T-helper 17 cell (primary cell): ENCODE data around the gene KDM3B. TPM values are rescaled to one million over a fixed set of nuclear protein-coding genes. Genes with fewer than 3 reads are reported as not detected.

Experiments used
- ATAC-seq: fragments of 150-1000 bp; cut with Tn5 transposase; 2 replicates; pipeline ENCODE4 v1.10.0; 2021; ENCODE audit warnings: mild to moderate bottlenecking, moderate library complexity
- DNase-seq, 3 donors: peaks; one replicate each; pipeline versions ENCODE4 v3.0.0 to v3.0.0-alpha.2; 2020 to 2021
- H3K9me3 ChIP-seq: one replicate; pipeline ENCODE4 v1.7.0; 2013; ENCODE audit warnings: low read length, mild to moderate bottlenecking; ENCODE audit not compliant: control insufficient read depth, poor library complexity, severe bottlenecking
- H3K27ac Mint-ChIP-seq: one replicate; pipeline ENCODE4 v1.8.0; 2022; ENCODE audit warnings: mild to moderate bottlenecking, moderate library complexity, mixed read lengths
- H3K27me3 Mint-ChIP-seq: one replicate; pipeline ENCODE4 v1.8.0; 2022; ENCODE audit warnings: mixed read lengths
- H3K36me3 Mint-ChIP-seq: one replicate; pipeline ENCODE4 v1.8.0; 2022; ENCODE audit warnings: low read depth, mixed read lengths
- H3K4me1 Mint-ChIP-seq: one replicate; pipeline ENCODE4 v1.8.0; 2022; ENCODE audit warnings: mild to moderate bottlenecking, mixed read lengths
- H3K4me3 Mint-ChIP-seq: one replicate; pipeline ENCODE4 v1.8.0; 2022; ENCODE audit warnings: mild to moderate bottlenecking, moderate library complexity, mixed read lengths
- total RNA-seq, 4 donors: library from RNA in 2 of 4; stranded (reverse) in 2 of 4; gene quantifications; one replicate each; pipeline ENCODE4 v1.2.3 and lab custom pipeline; 2022 to 2026

The KDM3B gene
- total RNA-seq, 2 donors from 2014 or later: 74.0 to 74.5 TPM

DNA sequence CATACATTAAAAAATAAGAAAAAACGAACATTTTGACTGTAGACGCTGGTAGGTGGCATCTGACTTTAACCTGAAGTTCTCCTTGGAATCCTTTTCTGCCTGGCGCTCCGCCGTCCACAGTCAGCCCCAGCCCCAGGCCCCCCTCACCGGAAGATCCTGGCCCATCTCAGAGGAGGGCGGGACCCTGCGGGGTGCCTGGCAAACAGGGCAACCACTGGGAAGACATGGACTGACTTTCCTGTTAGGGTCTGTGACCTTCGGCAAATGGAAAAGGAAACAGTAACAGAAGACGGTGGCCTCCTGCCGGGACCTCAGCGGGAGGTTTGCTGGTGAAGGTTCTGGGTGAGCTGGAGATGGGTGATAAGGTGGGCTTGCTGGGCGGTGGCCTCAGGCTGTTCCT is 101.1 kb downstream of the KDM3B start:
- Mint-ChIP-seq H3K36me3 (no peaks in the 10 kb centered on the region), H3K4me3 (no peak overlapping the region), H3K27ac (no peak overlapping the region), H3K4me1 (peaks cover 13% of the 10 kb centered on the region), H3K27me3 (peaks cover 6% of the 10 kb centered on the region)
- ATAC-seq (no peak), DNase-seq (no peak)
- no peaks in the 10 kb centered on the region for H3K9me3 ChIP-seq

DNA sequence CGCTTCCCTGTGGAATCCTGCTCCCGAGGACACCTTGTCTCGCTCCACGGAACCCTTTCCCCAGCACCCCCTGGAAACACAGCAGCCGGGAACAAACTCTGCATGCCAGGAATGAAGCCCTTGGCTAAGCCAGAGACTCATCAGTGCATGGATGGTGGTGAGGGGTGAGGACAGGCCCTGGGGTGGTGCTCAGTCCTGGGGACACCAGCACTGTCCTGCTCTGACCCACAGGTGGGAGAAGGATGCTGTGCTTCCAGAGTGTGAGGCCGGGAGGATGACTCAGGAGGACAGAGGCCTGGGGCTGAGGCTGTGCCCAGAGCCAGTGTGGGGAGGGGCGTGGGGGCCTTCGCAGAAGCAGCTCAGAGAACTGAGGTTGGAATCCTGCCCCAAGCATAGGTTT is 101.6 kb downstream of the KDM3B start:
- Mint-ChIP-seq H3K27me3 (peaks cover 6% of the 10 kb centered on the region), H3K27ac (no peak overlapping the region), H3K4me1 (peaks cover 18% of the 10 kb centered on the region), H3K4me3 (no peak overlapping the region), H3K36me3 (no peaks in the 10 kb centered on the region)
- no peak for DNase-seq
- no peak for ATAC-seq
- H3K9me3 ChIP-seq: no peaks in the 10 kb centered on the region

GRCh38 chr5:138455232-138455930 is 102.9 kb downstream of the KDM3B start:
- Mint-ChIP-seq H3K4me1 (peaks cover 18% of the 10 kb centered on the region), H3K27me3 (peaks cover 6% of the 10 kb centered on the region), H3K36me3 (no peaks in the 10 kb centered on the region), H3K27ac (peak overlapping the region; percentile 53), H3K4me3 (no peak overlapping the region)
- no peaks in the 10 kb centered on the region for H3K9me3 ChIP-seq
- ATAC-seq: no peak
- no peak for DNase-seq

DNA sequence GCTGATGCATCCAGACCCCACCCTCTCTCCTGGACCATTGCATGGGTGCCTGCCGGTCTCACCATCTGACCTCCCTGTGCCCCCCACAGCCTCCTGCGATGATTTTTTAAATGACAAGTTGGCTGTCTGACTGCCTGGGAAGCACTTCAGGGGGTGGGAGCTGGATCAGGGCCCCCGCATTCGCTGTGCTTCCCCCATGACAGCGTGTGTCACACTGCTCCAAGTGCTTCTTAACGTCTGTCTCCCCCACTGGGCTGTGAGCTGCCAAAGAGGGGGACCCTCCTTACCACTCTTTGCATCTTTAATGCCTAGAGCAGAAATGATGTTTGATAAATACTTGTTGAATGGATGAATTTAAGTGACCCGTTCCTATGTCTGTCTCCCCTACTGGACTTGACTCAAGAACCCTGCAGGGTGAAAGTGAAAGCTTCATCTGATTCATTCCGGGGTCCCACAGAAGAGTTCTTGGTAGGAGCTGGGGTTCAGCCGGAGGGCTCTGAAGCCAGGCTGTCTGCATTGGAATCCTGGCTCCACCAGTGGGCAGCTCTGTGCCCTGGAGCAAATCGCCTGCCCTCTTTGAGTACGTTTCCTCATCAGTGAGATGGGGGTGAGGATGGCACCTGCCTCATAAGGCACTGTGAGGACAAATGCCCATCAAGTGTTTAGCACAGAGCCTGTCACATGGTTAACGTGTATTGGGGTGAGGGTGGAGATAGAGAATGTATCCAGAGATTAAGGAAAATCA is 105.2 kb downstream of the KDM3B start:
- no peaks in the 10 kb centered on the region for H3K9me3 ChIP-seq
- DNase-seq: no peak
- Mint-ChIP-seq H3K4me1 (peaks cover 24% of the 10 kb centered on the region), H3K36me3 (no peaks in the 10 kb centered on the region), H3K4me3 (no peak overlapping the region), H3K27me3 (no peaks in the 10 kb centered on the region), H3K27ac (no peak overlapping the region)
- ATAC-seq: no peak

DNA sequence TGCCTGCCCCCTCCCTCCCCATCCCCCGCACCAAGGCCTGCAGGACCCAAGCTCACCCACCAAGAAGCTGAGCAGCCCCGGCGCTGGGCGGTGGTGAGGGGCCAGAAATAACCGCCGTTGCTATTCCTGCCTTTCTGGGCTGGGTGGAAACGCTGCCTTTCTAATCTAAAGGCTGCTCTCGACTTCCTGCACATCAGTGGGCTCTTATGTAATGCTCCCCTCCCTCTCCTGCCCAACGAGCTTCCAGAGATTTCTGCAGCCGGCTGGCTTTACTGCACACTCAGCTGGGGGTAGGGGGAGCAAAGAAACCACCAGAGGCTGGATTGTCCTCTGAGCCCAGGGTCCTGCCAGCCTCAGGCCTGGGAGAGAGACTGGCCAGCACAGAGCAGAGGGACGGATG is 105.9 kb downstream of the KDM3B start:
- Mint-ChIP-seq H3K4me1 (peaks cover 24% of the 10 kb centered on the region), H3K36me3 (no peaks in the 10 kb centered on the region), H3K4me3 (no peak overlapping the region), H3K27ac (peak overlapping the region; percentile 95), H3K27me3 (no peaks in the 10 kb centered on the region)
- DNase-seq (no peak), ATAC-seq (no peak)
- no peaks in the 10 kb centered on the region for H3K9me3 ChIP-seq

- Mint-ChIP-seq H3K4me3 (peak overlapping the region; percentile 82), H3K4me1 (peaks cover 24% of the 10 kb centered on the region), H3K27ac (peak overlapping the region; percentile 95), H3K27me3 (no peaks in the 10 kb centered on the region), H3K36me3 (no peaks in the 10 kb centered on the region)
- no peak for DNase-seq
- peak; percentile 2 for ATAC-seq
- no peaks in the 10 kb centered on the region for H3K9me3 ChIP-seq
Measured at GRCh38 chr5:138458856-138459255, 106.4 kb downstream of the KDM3B start.

- Mint-ChIP-seq H3K36me3 (no peaks in the 10 kb centered on the region), H3K4me1 (peaks cover 24% of the 10 kb centered on the region), H3K27ac (peak overlapping the region; percentile 95), H3K27me3 (no peaks in the 10 kb centered on the region), H3K4me3 (peak overlapping the region; percentile 82)
- DNase-seq (peak; percentile 43 to 69 (median 44)), ATAC-seq (peak; percentile 51)
- no peaks in the 10 kb centered on the region for H3K9me3 ChIP-seq
Measured at GRCh38 chr5:138459311-138459933, 106.9 kb downstream of the KDM3B start.

DNA sequence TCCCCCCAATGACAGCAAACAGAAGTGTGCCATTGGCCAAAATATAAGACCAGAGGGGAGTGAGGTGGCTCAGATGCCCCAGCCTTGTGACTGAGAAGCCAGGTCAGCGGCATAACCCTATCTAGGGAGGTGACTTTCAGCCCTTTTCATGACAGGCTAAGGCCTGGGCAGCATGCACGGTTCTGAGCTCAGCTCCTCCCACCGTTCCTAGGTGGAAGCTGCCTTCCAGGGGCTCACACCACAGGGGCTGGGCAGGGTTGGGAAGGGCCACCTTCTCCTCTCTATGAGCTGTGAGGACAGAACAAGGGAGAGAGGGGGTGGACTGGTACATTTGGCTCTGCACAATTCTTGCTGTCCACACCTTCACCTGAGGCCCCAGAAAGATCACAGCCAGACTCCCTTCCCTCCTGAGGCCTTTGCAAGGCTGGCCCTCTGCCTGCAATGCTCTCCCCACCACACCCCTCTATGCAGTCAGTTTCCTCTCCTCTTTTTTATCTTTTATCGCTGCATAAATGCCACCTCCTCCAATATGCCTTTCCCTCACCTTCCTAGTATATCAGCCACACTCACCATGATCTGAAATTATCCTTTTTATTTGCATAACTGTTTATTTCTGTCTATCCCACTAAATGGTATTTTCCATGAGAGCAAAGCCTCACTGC is 107.7 kb downstream of the KDM3B start:
- no peak overlapping the region for H3K4me3 Mint-ChIP-seq
- H3K27ac Mint-ChIP-seq: no peak overlapping the region
- no peaks in the 10 kb centered on the region for H3K36me3 Mint-ChIP-seq
- peaks cover 24% of the 10 kb centered on the region for H3K4me1 Mint-ChIP-seq
- DNase-seq (no peak), ATAC-seq (no peak)
- H3K9me3 ChIP-seq: no peaks in the 10 kb centered on the region
- H3K27me3 Mint-ChIP-seq: no peaks in the 10 kb centered on the region

- no peaks in the 10 kb centered on the region for H3K27me3 Mint-ChIP-seq
- H3K27ac Mint-ChIP-seq: peak overlapping the region; percentile 81
- H3K36me3 Mint-ChIP-seq: no peaks in the 10 kb centered on the region
- H3K4me3 Mint-ChIP-seq: no peak overlapping the region
- ATAC-seq (no peak), DNase-seq (no peak)
- H3K9me3 ChIP-seq: no peaks in the 10 kb centered on the region
- peaks cover 26% of the 10 kb centered on the region for H3K4me1 Mint-ChIP-seq
Measured at GRCh38 chr5:138461343-138462125, 109.0 kb downstream of the KDM3B start.

- peak overlapping the region; percentile 91 for H3K4me3 Mint-ChIP-seq
Measured at GRCh38 chr5:138463419-138464007, 111.0 kb downstream of the KDM3B start.

GRCh38 chr5:138464008-138464387 is 111.5 kb downstream of the KDM3B start:
- DNase-seq: peak; percentile 91 to 94 (median 94)
- H3K27me3 Mint-ChIP-seq: no peaks in the 10 kb centered on the region
- H3K27ac Mint-ChIP-seq: peak overlapping the region; percentile 74
- no peaks in the 10 kb centered on the region for H3K9me3 ChIP-seq
- H3K4me3 Mint-ChIP-seq: peak overlapping the region; percentile 91
- peaks cover 28% of the 10 kb centered on the region for H3K4me1 Mint-ChIP-seq
- ATAC-seq: peak; percentile 64
- peaks cover 2% of the 10 kb centered on the region for H3K36me3 Mint-ChIP-seq

More at GRCh38 chr5:138463419-138464007, 111.0 kb downstream of the KDM3B start:
- H3K27ac Mint-ChIP-seq: peak overlapping the region; percentile 74
- DNase-seq: no peak
- no peaks in the 10 kb centered on the region for H3K27me3 Mint-ChIP-seq
- H3K9me3 ChIP-seq: no peaks in the 10 kb centered on the region
- no peak for ATAC-seq
- H3K36me3 Mint-ChIP-seq: peaks cover 2% of the 10 kb centered on the region
- peaks cover 33% of the 10 kb centered on the region for H3K4me1 Mint-ChIP-seq
